Renal cortical epithelial cell (primary cell): ENCODE results near the gene FBXL2. TPM values are rescaled to one million over a fixed set of nuclear protein-coding genes. Genes with fewer than 3 reads are reported as not detected.

ENCODE experiments used
- DNase-seq: peaks from one replicate; pipeline ENCODE4 v3.0.0-alpha.2; 2011; ENCODE audit warnings: low read depth
- total RNA-seq: library from RNA; depleted of rRNA; stranded (reverse); fragments of >200 nt; gene quantifications from 2 replicates; pipeline ENCODE4 v1.2.3, GENCODE V29; 2014

The FBXL2 gene
- 22.6 and 38.1 TPM in 2 replicates for total RNA-seq

DNA sequence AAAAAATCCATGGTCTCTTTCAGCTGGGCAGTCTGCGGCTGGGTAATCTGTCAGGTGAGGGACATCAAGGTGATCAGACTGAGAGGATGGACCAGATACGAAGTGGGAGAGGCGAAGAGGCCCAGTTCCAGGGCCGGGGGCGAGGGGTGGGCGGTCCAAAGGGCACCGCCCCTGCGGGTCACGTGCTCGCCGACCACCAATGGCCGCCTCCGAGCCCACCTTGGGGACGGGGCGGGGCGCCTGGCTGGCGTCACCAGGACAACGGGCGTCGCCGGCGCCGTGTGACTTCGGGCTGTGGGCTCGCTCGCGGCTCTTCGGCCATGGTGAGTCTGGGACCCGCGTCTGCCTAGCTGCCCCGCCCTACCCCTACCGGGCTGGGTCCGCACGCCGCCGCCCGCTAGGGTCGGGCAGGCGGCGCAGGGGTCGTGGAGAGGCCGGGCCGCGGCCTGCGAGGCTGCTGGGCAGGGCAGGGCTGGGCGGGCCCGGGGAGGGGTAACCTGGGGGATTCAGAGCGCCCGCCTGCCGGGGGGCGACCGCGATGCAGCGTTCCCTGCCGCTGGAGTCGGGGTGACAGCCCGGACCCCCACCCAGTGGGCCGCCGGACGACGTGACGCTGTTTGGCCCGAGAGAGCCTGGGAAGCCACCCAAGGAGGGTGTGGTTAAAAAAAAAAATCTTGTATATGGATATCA lies at the start of gene FBXL2:
Gene FBXL2 (plus strand): TSS at position 250 of the 690 bp plus-strand sequence. CDS start 71 bp downstream, at position 321.
- DNase-seq, result peak; percentile 32

GRCh38 chr3:33229066-33229465 lies 48.2 kb upstream of the FBXL2 start:
- no peak for DNase-seq

DNA sequence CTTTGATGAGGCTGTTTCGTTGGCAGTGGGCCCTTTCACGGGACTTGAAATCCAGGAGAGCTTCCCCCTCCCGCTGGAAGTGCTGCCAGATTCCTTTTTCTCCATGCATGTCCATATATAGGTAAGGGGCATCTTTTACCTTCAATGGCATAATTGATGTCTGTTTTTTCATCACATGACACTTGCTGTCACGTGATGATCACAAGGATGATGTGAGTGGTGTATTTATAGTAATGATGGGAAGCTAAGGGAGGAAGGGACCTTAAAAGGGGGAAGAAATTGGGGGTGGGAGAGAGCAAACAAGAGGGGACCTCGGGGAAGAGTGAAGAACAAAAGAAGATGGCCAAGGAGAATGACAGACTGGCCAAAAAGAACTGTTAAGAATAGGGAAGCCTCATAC lies 47.3 kb upstream of the FBXL2 start:
- DNase-seq, result no peak

DNA sequence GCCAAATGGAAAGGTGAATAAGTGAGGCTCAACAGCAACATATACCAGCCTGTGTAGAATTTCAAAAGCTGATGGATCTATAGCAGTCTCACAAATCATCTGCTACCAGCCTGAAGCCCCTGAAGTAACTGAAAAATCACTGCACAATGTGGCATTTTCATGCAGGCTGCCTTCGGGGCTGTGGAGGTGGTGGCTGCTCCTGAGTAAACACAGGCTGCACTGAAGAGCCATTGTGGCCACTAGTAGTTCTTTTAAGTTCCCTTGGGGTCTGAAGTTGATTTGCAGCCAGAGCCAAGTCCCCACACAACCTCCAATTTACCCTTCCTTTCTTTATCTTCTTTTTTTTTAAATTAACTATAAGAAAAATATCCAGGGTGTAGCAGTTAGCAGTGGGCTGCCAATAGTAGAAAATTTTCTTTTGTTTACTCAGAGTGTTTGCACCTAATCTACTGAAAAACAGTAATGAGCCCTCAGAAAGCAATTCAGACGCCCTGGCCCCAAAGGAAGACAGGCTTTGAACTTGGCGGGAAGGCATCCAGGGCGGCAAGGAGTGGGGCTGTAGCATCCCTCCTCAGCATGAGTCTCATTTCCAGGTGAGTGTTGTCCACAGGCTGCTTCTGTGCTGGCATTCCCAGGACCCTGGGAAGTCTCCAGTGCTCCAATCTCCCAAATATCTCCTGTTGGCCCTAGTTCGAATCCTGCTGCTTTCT lies 45.3 kb upstream of the FBXL2 start:
- no peak for DNase-seq

GRCh38 chr3:33233884-33234283 lies 43.4 kb upstream of the FBXL2 start:
- no peak for DNase-seq

DNA sequence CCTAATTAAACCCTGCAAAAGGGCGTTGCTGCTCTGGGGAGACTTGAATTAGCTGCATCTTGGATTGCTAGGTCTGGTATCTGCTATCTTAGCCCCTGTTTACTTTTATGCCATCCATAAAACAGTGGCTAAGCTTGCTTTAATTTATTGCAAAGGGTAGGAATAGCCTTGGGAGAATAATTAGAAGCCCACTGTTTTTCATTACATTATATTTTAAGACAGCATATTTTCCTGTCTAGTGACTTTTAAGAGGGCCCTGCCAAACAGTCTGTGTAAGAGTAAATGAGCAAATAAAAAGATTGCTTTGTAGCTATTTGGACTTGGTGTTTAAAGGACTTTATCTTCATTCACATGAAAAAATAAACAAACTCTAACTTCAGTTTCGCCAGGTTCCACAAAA lies 41.2 kb upstream of the FBXL2 start:
- no peak for DNase-seq

DNA sequence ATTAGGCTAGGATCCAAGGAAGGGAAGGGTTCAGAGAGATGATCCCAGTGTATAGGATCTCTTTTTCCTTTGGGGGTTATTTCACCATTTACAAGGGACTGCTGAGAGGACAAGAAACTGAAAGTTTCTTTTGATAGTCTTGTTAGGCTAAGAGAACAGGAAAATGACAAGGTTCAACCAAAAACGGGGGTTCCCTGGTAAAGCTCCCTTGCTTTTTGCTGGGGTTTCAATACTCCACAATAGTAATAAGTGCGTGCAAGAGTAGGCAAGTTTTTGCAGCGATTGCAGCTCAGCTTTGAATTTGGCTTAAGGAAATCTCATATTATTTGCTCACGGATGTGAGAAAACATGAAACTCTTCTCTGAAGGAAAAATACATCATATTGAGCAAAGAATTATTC lies 39.8 kb upstream of the FBXL2 start:
- no peak for DNase-seq

DNA sequence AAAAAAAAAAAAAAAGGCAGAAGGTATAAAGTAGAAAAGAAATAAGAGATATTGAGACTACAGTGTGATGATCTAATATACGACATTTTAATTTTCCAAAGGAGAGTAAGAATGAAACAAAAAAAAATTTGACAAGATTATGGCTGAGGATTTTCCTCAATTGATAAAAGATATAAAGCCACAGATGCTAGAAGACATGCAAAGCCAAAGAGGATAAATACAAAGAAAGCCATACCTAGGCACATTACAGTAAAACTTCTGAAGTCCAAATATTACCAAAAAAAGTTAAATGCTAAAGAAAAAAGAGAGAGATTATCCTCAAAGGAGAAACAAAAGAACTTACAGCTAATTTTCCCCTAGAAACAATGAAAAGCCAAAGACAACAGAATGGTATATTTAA lies 38.3 kb upstream of the FBXL2 start:
- no peak for DNase-seq

- no peak for DNase-seq
These were observed 37.0 kb upstream of the FBXL2 start for GRCh38 chr3:33240261-33240660.

GRCh38 chr3:33246786-33247185 lies 30.5 kb upstream of the FBXL2 start:
- DNase-seq, result no peak

DNA sequence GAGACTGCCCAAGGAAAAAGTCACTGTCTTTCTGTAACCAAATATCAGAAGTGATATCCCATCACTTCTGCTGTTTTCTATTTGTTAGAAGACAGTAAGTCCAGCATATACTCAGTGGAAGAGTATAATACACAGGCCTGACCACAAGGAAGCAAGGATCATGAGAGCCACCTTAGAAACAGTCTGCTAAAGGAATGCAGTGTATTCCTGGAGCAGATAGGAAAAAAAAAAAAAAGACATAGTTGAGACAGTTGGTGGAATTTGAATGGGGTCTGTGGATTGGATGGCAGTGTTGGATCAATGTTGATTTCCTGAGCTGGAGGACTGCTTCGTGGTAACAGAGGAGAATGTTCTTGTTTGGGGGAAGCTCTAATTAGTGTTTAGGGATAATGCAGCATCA lies 26.5 kb upstream of the FBXL2 start:
- no peak for DNase-seq

- DNase-seq, result no peak
These were observed 21.0 kb upstream of the FBXL2 start for GRCh38 chr3:33256249-33256648.

DNA sequence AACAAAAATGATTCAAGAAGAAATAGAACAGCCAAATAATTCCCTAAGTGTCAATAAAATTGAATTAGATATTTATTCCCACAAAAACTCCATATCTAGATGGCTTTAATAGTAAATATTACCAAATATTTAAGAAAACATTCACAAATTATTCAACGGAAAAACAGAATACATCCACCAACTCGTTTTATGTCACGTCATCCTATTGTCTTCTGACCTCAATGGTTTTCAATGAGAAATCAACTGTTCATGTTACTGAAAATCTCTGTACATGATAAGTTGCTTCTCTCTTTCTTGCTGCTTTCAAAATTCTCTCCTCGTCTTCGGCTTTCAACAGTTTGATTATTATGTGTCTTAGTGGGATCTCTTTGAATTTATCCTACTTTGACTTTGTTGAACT lies 17.1 kb upstream of the FBXL2 start:
- DNase-seq, result no peak

- DNase-seq, result no peak
These were observed 7.9 kb upstream of the FBXL2 start for GRCh38 chr3:33269385-33269784.

DNA sequence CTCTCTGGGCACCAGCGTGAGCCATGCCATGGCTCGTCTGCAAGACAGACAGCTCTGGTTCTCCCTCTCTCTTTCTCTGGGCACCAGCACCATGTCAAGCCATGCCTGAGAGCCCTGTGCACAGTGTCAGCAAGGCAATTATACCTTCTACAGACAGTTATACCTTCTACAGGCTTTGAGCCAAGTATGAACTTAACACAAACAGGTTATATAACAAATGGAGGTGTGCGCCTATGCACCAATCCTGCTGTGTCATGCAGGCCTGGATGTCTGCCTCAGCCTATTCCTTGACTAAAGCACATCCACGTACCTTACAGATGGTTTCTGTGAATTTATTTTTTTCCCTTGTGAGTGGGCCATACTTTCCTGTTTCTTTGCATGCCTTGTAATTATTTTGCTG lies 5.9 kb upstream of the FBXL2 start:
- no peak for DNase-seq

DNA sequence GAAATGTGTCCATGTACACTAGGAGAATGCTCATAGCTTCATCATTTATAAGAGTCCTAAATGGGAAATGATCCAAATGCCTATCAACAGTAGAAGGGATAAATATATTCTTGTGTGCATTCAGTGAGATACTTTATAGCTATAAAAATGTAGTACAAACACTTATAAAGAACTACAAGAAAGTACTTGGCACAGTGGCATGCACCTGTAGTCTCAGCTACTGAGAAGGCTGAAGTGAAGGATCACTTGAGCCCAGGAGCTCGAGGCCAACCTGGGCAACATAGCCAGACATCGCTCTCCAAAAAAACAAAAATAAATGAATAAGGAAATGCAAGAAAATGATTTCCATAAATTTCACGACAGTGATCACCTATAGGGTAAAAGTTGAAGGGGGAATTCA lies 3.6 kb upstream of the FBXL2 start:
- DNase-seq, result no peak

GRCh38 chr3:33278163-33278562 lies 921 bp downstream of the FBXL2 start:
- DNase-seq, result peak; percentile 9

GRCh38 chr3:33287672-33288282 lies 10.5 kb downstream of the FBXL2 start:
- no peak for DNase-seq

- DNase-seq, result peak; percentile 81
These were observed 22.3 kb downstream of the FBXL2 start for GRCh38 chr3:33299395-33300081.

DNA sequence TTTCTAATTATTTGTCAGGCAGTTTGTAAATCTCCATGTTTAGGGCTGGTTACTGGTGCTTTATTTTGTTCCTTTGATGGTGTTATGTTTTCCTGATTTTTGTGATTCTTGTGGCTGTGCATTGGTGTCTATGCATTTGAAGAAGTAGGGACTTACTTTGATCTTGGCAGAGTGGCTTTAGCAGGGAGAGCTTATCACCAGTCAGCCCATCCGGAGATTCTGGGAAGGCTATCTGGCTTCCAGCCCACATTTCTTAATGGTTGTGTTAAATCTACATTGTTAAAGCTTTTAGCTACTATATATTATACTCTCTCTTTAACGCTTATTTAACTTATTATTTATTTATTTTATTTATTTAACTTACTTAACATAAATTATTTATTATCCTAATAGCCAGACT lies 35.1 kb downstream of the FBXL2 start:
- no peak for DNase-seq

DNA sequence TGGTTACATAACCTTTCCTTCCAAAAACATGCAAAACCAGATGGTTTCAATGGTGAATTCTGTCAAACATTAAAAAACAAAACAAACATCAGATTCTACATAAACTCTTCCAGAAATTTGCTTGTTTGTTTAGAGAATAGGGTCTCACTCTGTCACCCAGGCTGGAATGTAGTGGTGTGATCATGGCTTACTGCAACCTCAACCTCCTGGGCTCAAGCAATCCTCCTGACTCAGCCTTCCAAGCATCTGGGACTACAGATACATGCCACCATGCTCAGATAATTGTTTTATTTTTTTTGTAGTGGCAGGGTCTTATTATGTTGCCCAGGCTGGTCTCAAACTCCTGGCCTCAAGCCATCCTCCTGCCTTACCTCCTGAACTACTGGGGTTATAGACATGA lies 36.1 kb downstream of the FBXL2 start:
- DNase-seq, result peak; percentile 43

GRCh38 chr3:33314993-33315392 lies 37.8 kb downstream of the FBXL2 start:
- DNase-seq, result no peak

DNA sequence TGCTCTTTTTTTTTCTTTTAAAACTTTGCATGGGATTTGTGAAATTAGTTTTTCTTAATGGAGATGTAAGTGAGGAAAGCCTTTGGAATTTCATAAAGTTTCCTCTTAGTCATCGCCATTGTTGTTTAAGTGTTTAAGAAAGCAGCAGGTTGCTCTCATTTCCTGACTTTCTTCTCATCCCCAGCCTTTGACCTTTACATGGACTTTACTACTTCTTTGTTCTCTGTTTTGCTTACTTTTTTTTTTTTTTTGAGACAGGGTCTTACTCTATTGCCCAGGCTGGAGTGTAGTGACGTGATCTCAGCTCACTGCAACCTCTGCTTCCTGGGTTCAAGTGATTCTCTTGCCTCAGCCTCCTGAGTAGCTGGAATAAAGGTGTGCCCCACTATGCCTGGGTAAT lies 38.6 kb downstream of the FBXL2 start:
- DNase-seq, result peak; percentile 84
